ENCODE measurements around the gene LYPD6B.

DNA sequence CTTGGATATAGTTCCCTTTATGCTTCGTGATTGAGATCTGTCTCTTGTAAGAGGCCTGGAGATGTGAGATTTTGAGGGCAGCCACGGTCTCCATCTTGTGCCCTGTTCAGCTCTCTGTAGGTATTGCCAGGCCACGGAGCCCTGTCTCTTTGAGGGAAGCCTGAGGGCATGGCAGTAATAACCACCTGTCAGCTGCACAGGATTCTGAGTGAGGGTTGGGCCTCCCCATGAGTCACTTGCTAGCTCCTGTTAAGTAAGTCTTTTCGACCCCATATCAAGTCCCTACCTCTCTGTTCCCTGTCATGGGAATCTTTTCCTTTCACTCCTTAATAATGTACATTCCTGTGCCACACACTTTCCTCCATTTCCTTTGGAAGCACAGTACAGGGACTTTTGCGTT, 20.4 kb downstream of the LYPD6B start:
- no peak for TF ChIP-seq EZH2 (IDR thresholded peaks at IDR 0.05)
- TF ChIP-seq POLR2AphosphoS5 (IDR thresholded peaks at IDR 0.05; ENCODE audit: borderline replicate concordance, low read depth, low read length), result no peak
